H9 (cell line): ENCODE results near the gene FLT3LG. TPM values are rescaled to one million over a fixed set of nuclear protein-coding genes. Genes with fewer than 3 reads are reported as not detected.

Experiments used
- DNase-seq: peaks from one replicate; pipeline ENCODE4 v3.0.0-alpha.2; 2017
- H2AFZ ChIP-seq: one replicate; pipeline ENCODE4 v1.6.1; 2013; ENCODE audit warnings: mild to moderate bottlenecking, low read length, control low read depth, moderate library complexity
- H2AK5ac ChIP-seq: 2 replicates; pipeline ENCODE4 v1.6.1; 2013; ENCODE audit warnings: low read length, control low read depth, mixed read lengths; ENCODE audit not compliant: insufficient read length
- H2BK120ac ChIP-seq: one replicate; pipeline ENCODE4 v1.6.1; 2013; ENCODE audit warnings: low read depth, mild to moderate bottlenecking, low read length, control low read depth, inconsistent platforms; ENCODE audit not compliant: poor library complexity, severe bottlenecking
- H2BK12ac ChIP-seq: 2 replicates; pipeline ENCODE4 v1.6.1; 2013; ENCODE audit warnings: low read length, control low read depth, mixed read lengths, low read depth; ENCODE audit not compliant: insufficient read length
- H2BK15ac ChIP-seq: 2 replicates; pipeline ENCODE4 v1.6.1; 2013; ENCODE audit warnings: low read depth, low read length, control low read depth
- H2BK20ac ChIP-seq: one replicate; pipeline ENCODE4 v1.6.1; 2013; ENCODE audit warnings: low read depth, mild to moderate bottlenecking, low read length, control low read depth, inconsistent platforms; ENCODE audit not compliant: poor library complexity, severe bottlenecking
- H2BK5ac ChIP-seq: 2 replicates; pipeline ENCODE4 v1.6.1; 2013; ENCODE audit warnings: low read length, control low read depth, mixed read lengths; ENCODE audit not compliant: insufficient read length
- H3K14ac ChIP-seq: 2 replicates; pipeline ENCODE4 v1.6.1; 2013; ENCODE audit warnings: low read length, control low read depth; ENCODE audit not compliant: insufficient read depth
- H3K18ac ChIP-seq: 2 replicates; pipeline ENCODE4 v1.6.1; 2013; ENCODE audit warnings: low read depth, mild to moderate bottlenecking, mixed read lengths, low read length, control low read depth; ENCODE audit not compliant: insufficient read length
- H3K23ac ChIP-seq: 2 replicates; pipeline ENCODE4 v1.6.1; 2013; ENCODE audit warnings: low read length, control low read depth, mixed read lengths, low read depth; ENCODE audit not compliant: insufficient read length
- H3K23me2 ChIP-seq: 2 replicates; pipeline ENCODE4 v1.6.1; 2013; ENCODE audit warnings: low read depth, mild to moderate bottlenecking, mixed read lengths, low read length, control low read depth; ENCODE audit not compliant: insufficient read length, poor library complexity, severe bottlenecking
- H3K27ac ChIP-seq: 2 replicates; pipeline ENCODE4 v1.5.1; 2013; ENCODE audit warnings: low read length, control low read depth, mixed read lengths, low read depth; ENCODE audit not compliant: insufficient read length
- H3K27me3 ChIP-seq: 2 replicates; pipeline ENCODE4 v1.6.1; 2013; ENCODE audit warnings: low read length, control low read depth, inconsistent platforms; ENCODE audit not compliant: insufficient read depth
- H3K4ac ChIP-seq: 2 replicates; pipeline ENCODE4 v1.6.1; 2013; ENCODE audit warnings: low read depth, mild to moderate bottlenecking, control low read depth, inconsistent platforms, low read length, moderate library complexity
- H3K4me1 ChIP-seq: 2 replicates; pipeline ENCODE4 v1.6.1; 2013; ENCODE audit warnings: low read length, control low read depth, inconsistent platforms; ENCODE audit not compliant: insufficient read depth
- H3K4me2 ChIP-seq: 2 replicates; pipeline ENCODE4 v1.6.1; 2013; ENCODE audit warnings: low read length, control low read depth, mixed read lengths; ENCODE audit not compliant: insufficient read length, insufficient read depth
- H3K56ac ChIP-seq: 2 replicates; pipeline ENCODE4 v1.6.1; 2013; ENCODE audit warnings: low read depth, mild to moderate bottlenecking, mixed read lengths, low read length, control low read depth; ENCODE audit not compliant: insufficient read length
- H3K79me1 ChIP-seq: 2 replicates; pipeline ENCODE4 v1.6.1; 2013; ENCODE audit warnings: low read depth, mild to moderate bottlenecking, moderate library complexity, low read length, control low read depth, inconsistent platforms; ENCODE audit not compliant: insufficient read depth, poor library complexity, severe bottlenecking
- H3K79me2 ChIP-seq: 2 replicates; pipeline ENCODE4 v1.6.1; 2013; ENCODE audit warnings: low read length, control low read depth, inconsistent platforms; ENCODE audit not compliant: insufficient read depth
- H3K9ac ChIP-seq: 2 replicates; pipeline ENCODE4 v1.6.1; 2013; ENCODE audit warnings: low read length, control low read depth, mixed read lengths; ENCODE audit not compliant: insufficient read length; ENCODE audit errors: extremely low read depth
- H3K9me3 ChIP-seq: one replicate; pipeline ENCODE4 v1.6.1; 2013; ENCODE audit warnings: low read depth, low read length, inconsistent platforms; ENCODE audit not compliant: control insufficient read depth
- H3T11ph ChIP-seq: one replicate; pipeline ENCODE4 v1.6.1; 2013; ENCODE audit warnings: mild to moderate bottlenecking, low read length, control low read depth, inconsistent platforms
- H4K20me1 ChIP-seq: one replicate; pipeline ENCODE4 v1.6.1; 2013; ENCODE audit not compliant: control insufficient read depth, insufficient read length, insufficient read depth
- H4K5ac ChIP-seq: 2 replicates; pipeline ENCODE4 v1.6.1; 2013; ENCODE audit warnings: low read depth, mild to moderate bottlenecking, mixed read lengths, low read length, control low read depth; ENCODE audit not compliant: insufficient read length
- H4K8ac ChIP-seq: replicated peaks from 2 replicates; pipeline ENCODE4 v1.6.1; 2013; ENCODE audit warnings: low read length, control low read depth, mixed read lengths, low read depth; ENCODE audit not compliant: insufficient read length
- H4K91ac ChIP-seq: 2 replicates; pipeline ENCODE4 v1.6.1; 2013; ENCODE audit warnings: low read depth, mild to moderate bottlenecking, moderate library complexity, mixed read lengths, low read length, control low read depth; ENCODE audit not compliant: insufficient read length
- H3K27ac Mint-ChIP-seq, 3 experiments: 2 replicates in 2 of 3; 3 replicates in 1 of 3; pipeline ENCODE4 v1.8.0; 2020 to 2021; ENCODE audit warnings: mixed read lengths in 3 of 3, mild to moderate bottlenecking in 1 of 3, moderate library complexity in 1 of 3
- H3K27me3 Mint-ChIP-seq: 2 replicates; pipeline ENCODE4 v1.8.0; 2021; ENCODE audit warnings: low read depth, mild to moderate bottlenecking, moderate library complexity, mixed read lengths
- H3K36me3 Mint-ChIP-seq, 3 experiments: 2 replicates in 2 of 3; 3 replicates in 1 of 3; pipeline ENCODE4 v1.8.0; 2020 to 2021; ENCODE audit warnings: low read depth in 3 of 3, mixed read lengths in 3 of 3; ENCODE audit not compliant: insufficient read depth in 1 of 3
- H3K4me1 Mint-ChIP-seq, 2 experiments: 2 replicates each; pipeline ENCODE4 v1.8.0; 2020; ENCODE audit warnings: mixed read lengths in 2 of 2
- H3K4me3 Mint-ChIP-seq, 2 experiments: 2 replicates in 1 of 2; 3 replicates in 1 of 2; pipeline ENCODE4 v1.8.0; 2020 to 2021; ENCODE audit warnings: mild to moderate bottlenecking in 2 of 2, mixed read lengths in 2 of 2, moderate library complexity in 1 of 2
- H3K9me3 Mint-ChIP-seq, 2 experiments: 2 replicates in 1 of 2; 3 replicates in 1 of 2; pipeline ENCODE4 v1.8.0; 2020; ENCODE audit warnings: mild to moderate bottlenecking in 2 of 2, mixed read lengths in 2 of 2, moderate library complexity in 1 of 2
- CTCF ChIP-seq: fragments of 200-600 bp; sonication (generic); conservative IDR thresholded peaks from 3 replicates; pipeline ENCODE4 v1.8.0; 2021; ENCODE audit warnings: antibody characterized with exemption, mild to moderate bottlenecking
- WGBS: extraction: QIAGEN DNeasy Blood & Tissue Kit; methylation state at CpG from one replicate; pipeline ENCODE4 v1.1.7; 2013; ENCODE audit warnings: missing lambda C conversion rate, low lambda C conversion rate, mixed read lengths; ENCODE audit not compliant: insufficient read length; ENCODE audit errors: extremely low coverage; 5-methylcytosine and 5-hydroxymethylcytosine counted together
- total RNA-seq: library from RNA; stranded (reverse); gene quantifications from 2 replicates; pipeline ENCODE4 v1.2.1, GENCODE V29; 2021

The FLT3LG gene
- total RNA-seq, 1 experiment from 2014 or later: 2.1 TPM

- H3K4me1 ChIP-seq: no peaks in the 10 kb centered on the region; the same call in 1 of the 2 replicates
- no peak overlapping the region for H3K27ac ChIP-seq
- H4K91ac ChIP-seq: no peak overlapping the region
- peak; percentile 24 for DNase-seq
- H3K9me3 ChIP-seq: no peaks in the 10 kb centered on the region
- WGBS: no CpG with 5 or more reads among the region's 9 CpGs
- no peaks in the 10 kb centered on the region for H3K79me2 ChIP-seq
- no peaks in the 10 kb centered on the region for H3K27me3 ChIP-seq
- H2BK5ac ChIP-seq: no peak overlapping the region
- H3K79me1 ChIP-seq: no peaks in the 10 kb centered on the region
- Mint-ChIP-seq H3K4me3 (no peak overlapping the region), H3K27ac (no peak overlapping the region; a peak in 1 of 7 replicates), H3K36me3 (peaks cover 10 to 17% (median 12%) of the 10 kb centered on the region in 3 experiments; a peak in 6 of 7 replicates), H3K4me1 (peaks cover 20 to 23% of the 10 kb centered on the region in 2 experiments), H3K27me3 (peaks cover 4% of the 10 kb centered on the region; the same call in 1 of the 2 replicates), H3K9me3 (no peaks in the 10 kb centered on the region; a peak in 1 of 5 replicates)
- H3K14ac ChIP-seq: no peak overlapping the region
- H2BK120ac ChIP-seq: no peak overlapping the region
- no peak overlapping the region for H3K18ac ChIP-seq
- no peak overlapping the region for H2BK15ac ChIP-seq
- H3K23me2 ChIP-seq: no peaks in the 10 kb centered on the region
- H2BK20ac ChIP-seq: no peak overlapping the region
- no peak overlapping the region for H2AK5ac ChIP-seq
- H3K4me2 ChIP-seq: no peak overlapping the region
- no peak overlapping the region for H3K23ac ChIP-seq
- no peak overlapping the region for H4K8ac ChIP-seq
- H4K20me1 ChIP-seq: no peaks in the 10 kb centered on the region
- no peak overlapping the region for H2BK12ac ChIP-seq
- no peak for TF ChIP-seq CTCF
- no peak overlapping the region for H2AFZ ChIP-seq
- no peak overlapping the region for H3K56ac ChIP-seq
- H3K9ac ChIP-seq: no peak overlapping the region
- H3K4ac ChIP-seq: no peak overlapping the region
- H3T11ph ChIP-seq: no peak overlapping the region
- H4K5ac ChIP-seq: no peak overlapping the region
Observed at GRCh38 chr19:49503582-49503962, 29.6 kb downstream of the FLT3LG start.
